SK-N-MC (cell line): ENCODE measurements around the gene POM121.

ENCODE experiments used
- EZH2 ChIP-seq: fragments of 200-600 bp; sonication (generic); IDR thresholded peaks from one replicate; pipeline ENCODE4 v1.6.1; 2017; ENCODE audit warnings: antibody characterized with exemption
- POLR2AphosphoS5 ChIP-seq: IDR thresholded peaks from 2 replicates; pipeline ENCODE4 v1.6.1; 2012; ENCODE audit warnings: mild to moderate bottlenecking, low read depth, low read length, borderline replicate concordance

- TF ChIP-seq EZH2 (no peak), POLR2AphosphoS5 (no peak)
Measured at GRCh38 chr7:72925546-72926120, 738 bp downstream of the POM121 start.
